ENCODE results near the gene CCDC77.

The CCDC77 gene

GRCh38 chr12:480831-481816 lies 79.7 kb downstream of the CCDC77 start:
- DNase-seq (ENCODE audit: low read depth): no peak

GRCh38 chr12:482061-482460 lies 80.6 kb downstream of the CCDC77 start:
- DNase-seq (ENCODE audit: low read depth): no peak

- no peak for DNase-seq (ENCODE audit: low read depth)
These were observed 82.7 kb downstream of the CCDC77 start for GRCh38 chr12:484096-484495.

DNA sequence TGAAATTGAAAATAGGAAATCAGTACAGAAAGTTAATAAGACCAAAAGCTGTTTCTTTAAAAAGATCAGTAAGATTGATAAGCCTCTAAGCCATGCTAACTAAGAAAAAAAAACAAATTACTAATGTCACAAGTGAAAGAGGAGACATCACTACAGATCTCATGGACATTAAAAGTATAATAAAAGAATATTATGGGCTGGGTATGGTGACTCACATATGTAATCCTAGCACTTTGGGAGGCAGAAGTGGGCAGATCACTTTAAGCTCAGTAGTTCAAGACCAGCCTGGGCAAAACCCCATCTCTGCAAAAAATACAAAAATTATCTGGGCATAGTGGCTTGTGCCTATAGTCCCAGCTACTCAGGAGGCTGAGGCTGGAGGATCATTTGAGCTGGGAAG lies 88.8 kb downstream of the CCDC77 start:
- no peak for DNase-seq (ENCODE audit: low read depth)
